K562 (cell line): ENCODE data around the gene UBE2I. TPM values are rescaled to one million over a fixed set of nuclear protein-coding genes. Genes with fewer than 3 reads are reported as not detected.

ENCODE experiments used
- ATAC-seq: fragments of 200-7000 bp; cut with Tn5 transposase; 3 replicates; pipeline ENCODE4 v1.9.1; 2020; ENCODE audit warnings: moderate library complexity
- BruUV-seq: library from RNA; stranded (reverse); fragments of 400-500 nt; replicated peaks from 2 replicates; lab custom pipeline; 2021; lab: Mats Ljungman, UMichigan
- CTCF ChIA-PET: fragments of 300-600 bp; formaldehyde crosslinking; extraction: SDS; loops from one replicate; lab custom pipeline; 2021; ENCODE audit warnings: low intra/inter-chr PET ratio; lab: Yijun Ruan, JAX
- POLR2A ChIA-PET: fragments of 300-600, 350-650 bp; sonication (Branson Sonifier 250); formaldehyde crosslinking; extraction: SDS; loops from one replicate; lab custom pipeline; 2021; ENCODE audit warnings: antibody characterized with exemption, inconsistent platforms; lab: Yijun Ruan, JAX
- DNase-seq, 4 experiments: peaks; one replicate each; pipeline versions ENCODE4 v3.0.0 to v3.0.0-alpha.2; 2011 to 2018; ENCODE audit warnings: low spot score in 3 of 4, mixed read lengths in 3 of 4; ENCODE audit errors: extremely low read depth in 1 of 4
- FAIRE-seq: peaks from 2 replicates; lab custom pipeline; 2011; peaks lifted over from hg19 to GRCh38; lab: Jason Lieb, UNC
- H2AFZ ChIP-seq: 2 replicates; pipeline ENCODE4 v1.6.0; 2011; ENCODE audit warnings: low read depth, low read length, control low read depth, inconsistent platforms
- H3K27ac ChIP-seq: fragments of 200-600 bp; 3 replicates; pipeline ENCODE4 v1.8.0; 2011; ENCODE audit warnings: low read depth, mild to moderate bottlenecking, control low read depth, inconsistent platforms, low read length, moderate library complexity, mixed read lengths; ENCODE audit errors: extremely low read depth
- H3K27me3 ChIP-seq, 2 experiments: fragments of 300-600 bp in 1 of 2; 2 replicates in 1 of 2; 3 replicates in 1 of 2; pipeline versions ENCODE4 v1.6.0 to v1.8.0; 2011; ENCODE audit warnings: inconsistent platforms in 2 of 2, low read length in 2 of 2, mild to moderate bottlenecking in 1 of 2, mixed read lengths in 1 of 2, moderate library complexity in 1 of 2; ENCODE audit not compliant: control insufficient read depth in 2 of 2, insufficient read depth in 2 of 2
- H3K36me3 ChIP-seq: fragments of 300-600 bp; 3 replicates; pipeline ENCODE4 v1.8.0; 2011; ENCODE audit warnings: mild to moderate bottlenecking, low read length, inconsistent platforms; ENCODE audit not compliant: control insufficient read depth, insufficient read depth
- H3K4me1 ChIP-seq, 2 experiments: fragments of 200-600 bp in 1 of 2; replicated peaks in 1 of 2; 2 replicates in 1 of 2; 3 replicates in 1 of 2; pipeline versions ENCODE4 v1.5.1 to v1.8.0; 2011; ENCODE audit warnings: inconsistent platforms in 2 of 2, low read length in 2 of 2, mild to moderate bottlenecking in 1 of 2, mixed read lengths in 1 of 2, moderate library complexity in 1 of 2; ENCODE audit not compliant: control insufficient read depth in 2 of 2, insufficient read depth in 2 of 2
- H3K4me2 ChIP-seq: 2 replicates; pipeline ENCODE4 v1.6.1; 2011; ENCODE audit warnings: low read length, control low read depth, inconsistent platforms, mixed read lengths; ENCODE audit not compliant: insufficient read depth
- H3K4me3 ChIP-seq: fragments of 200-600 bp; sonication (generic), shearing (Covaris generic); 2 replicates; pipeline ENCODE4 v1.5.1; 2016; ENCODE audit warnings: control low read depth, inconsistent platforms
- H3K79me2 ChIP-seq: fragments of 200-600 bp; 3 replicates; pipeline ENCODE4 v1.8.0; 2011; ENCODE audit warnings: low read length, inconsistent platforms; ENCODE audit not compliant: control insufficient read depth, insufficient read depth
- H3K9ac ChIP-seq, 2 experiments: 2 replicates each; pipeline versions ENCODE4 v1.6.0 to v1.6.1; 2011; ENCODE audit warnings: low read depth in 2 of 2, low read length in 2 of 2, control low read depth in 1 of 2, inconsistent platforms in 1 of 2, mild to moderate bottlenecking in 1 of 2, mixed read lengths in 1 of 2; ENCODE audit not compliant: insufficient read depth in 1 of 2
- H3K9me1 ChIP-seq: one replicate; pipeline ENCODE4 v1.6.0; 2011; ENCODE audit warnings: inconsistent platforms, mild to moderate bottlenecking, low read length, moderate library complexity; ENCODE audit not compliant: control insufficient read depth, insufficient read depth
- H3K9me3 ChIP-seq: replicated peaks from 2 replicates; pipeline ENCODE4 v1.5.1; 2011; ENCODE audit warnings: low read depth, low read length, inconsistent platforms; ENCODE audit not compliant: control insufficient read depth, insufficient read depth
- H4K20me1 ChIP-seq: replicated peaks from 2 replicates; pipeline ENCODE4 v1.6.1; 2011; ENCODE audit warnings: low read length, inconsistent platforms, mixed read lengths; ENCODE audit not compliant: control insufficient read depth, insufficient read depth
- ATF3 ChIP-seq, 2 experiments: fragments of 450-650 bp in 1 of 2; sonication (generic) in 1 of 2; formaldehyde crosslinking in 1 of 2; IDR thresholded peaks in 1 of 2; conservative IDR thresholded peaks in 1 of 2; 2 replicates each; pipeline versions ENCODE4 v1.6.1 to v1.8.1; 2016 to 2023; ENCODE audit warnings: mild to moderate bottlenecking in 2 of 2, moderate library complexity in 2 of 2, inconsistent platforms in 1 of 2, missing genetic modification reagents in 1 of 2
- COPS2 ChIP-seq: fragments of 450-650 bp; conservative IDR thresholded peaks from 2 replicates; pipeline ENCODE4 v1.6.1; 2016; ENCODE audit warnings: mild to moderate bottlenecking, moderate library complexity
- HDAC3 ChIP-seq: fragments of 450-650 bp; IDR thresholded peaks from 2 replicates; pipeline ENCODE4 v1.6.1; 2018; ENCODE audit warnings: borderline replicate concordance, mild to moderate bottlenecking, moderate library complexity; ENCODE audit not compliant: partially characterized antibody
- KLF13 ChIP-seq: fragments of 450-650 bp; IDR thresholded peaks from 2 replicates; pipeline ENCODE4 v1.6.1; 2016; ENCODE audit warnings: missing genetic modification characterization, low read depth, mild to moderate bottlenecking, missing compliant biosample characterization, moderate library complexity, borderline replicate concordance
- POLR2G ChIP-seq: fragments of 200-400 bp; formaldehyde crosslinking; IDR thresholded peaks from 2 replicates; pipeline ENCODE4 v1.6.1; 2017; ENCODE audit warnings: low read depth, mild to moderate bottlenecking, antibody characterized with exemption, low read length, moderate library complexity
- RBFOX2 ChIP-seq: fragments of 200-400 bp; formaldehyde crosslinking; IDR thresholded peaks from 2 replicates; pipeline ENCODE4 v1.6.1; 2017; ENCODE audit warnings: low read depth, mild to moderate bottlenecking, low read length, moderate library complexity
- WGBS: fragments of 100-300 bp; shearing (Covaris generic); methylation state at CpG from one replicate; pipeline ENCODE4 v1.1.6; 2016; ENCODE audit warnings: low coverage, mixed read lengths; ENCODE audit not compliant: insufficient coverage; ENCODE audit errors: missing lambda C conversion rate; 5-methylcytosine and 5-hydroxymethylcytosine counted together
- in situ Hi-C: fragments of 300-500 bp; cut with MboI; formaldehyde crosslinking; loops from 4 replicates; pipeline ENCODE4 v1.15.0; 2018; ENCODE audit warnings: inconsistent platforms, mixed read lengths
- intact Hi-C: fragments of 100-400 bp; cut with micrococcal nuclease; formaldehyde crosslinking; loops from 2 replicates; pipeline ENCODE4 v1.14.2; 2022
- polyA plus RNA-seq, 8 experiments: library from polyadenylated mRNA; depleted of rRNA in 4 of 8; stranded (reverse) in 5 of 8; unstranded in 3 of 8; fragments of >200 nt; fragmentation: Nextera tagmentation in 2 of 8; fragmentation: Illumina TruSeq in 1 of 8; extraction: Ambion mirVana in 2 of 8; extraction: Trizol in 1 of 8; gene quantifications; 2 replicates each; pipeline versions ENCODE4 v1.2.1 to v1.2.3, GENCODE V29; 2011 to 2014; ENCODE audit warnings: inconsistent platforms in 1 of 8, missing spikeins in 1 of 8
- total RNA-seq, 7 experiments: library from RNA; depleted of rRNA in 6 of 7; stranded (reverse); fragments of >200 nt in 6 of 7; fragmentation: Illumina TruSeq in 2 of 7; extraction: Trizol in 2 of 7; gene quantifications; 2 replicates each; pipeline versions ENCODE4 v1.2.1 to v1.2.3, GENCODE V29; 2011 to 2021; ENCODE audit warnings: low replicate concordance in 1 of 7

The UBE2I gene
- total and polyA plus RNA-seq, 9 of the 15 experiments (the other 6 are each of a cell fraction or from before 2014, with no cell fraction given): 36.6 to 254 (median 104) TPM

- in situ Hi-C loops: no loop called here
- peaks cover 99% of the 10 kb centered on the region for H3K36me3 ChIP-seq
- H2AFZ ChIP-seq: no peak overlapping the region
- H3K27me3 ChIP-seq: no peaks in the 10 kb centered on the region
- TF ChIP-seq HDAC3 (no peak), COPS2 (no peak), RBFOX2 (peak; percentile 41; the same call in 1 of the 2 replicates), POLR2G (peak; percentile 8; the same call in 1 of the 2 replicates), ATF3 (IDR thresholded peaks at IDR 0.05) (no peak), ATF3 (CRISPR knock-in tag; conservative IDR thresholded peaks at IDR 0.05) (no peak), KLF13 (no peak)
- TF ChIP-seq, all 486 proteins: peak for 2
- Histone ChIP-seq H3K9me1 (peaks cover 22% of the 10 kb centered on the region), H3K4me3 (no peak overlapping the region), H3K79me2 (peaks cover 58% of the 10 kb centered on the region), H3K9me3 (no peaks in the 10 kb centered on the region), H3K4me2 (no peak overlapping the region), H3K27ac (no peak overlapping the region), H3K9ac (peak overlapping the region in 1 of 2 experiments; percentile 58; a peak in 1 of 4 replicates), H4K20me1 (peaks cover 45% of the 10 kb centered on the region), H3K4me1 (peaks cover 12 to 44% of the 10 kb centered on the region in 2 experiments)
- ChIA-PET CTCF (no interaction called here), POLR2A (interaction anchor here (0.7 to 2.4 kb wide), 5 partner anchors 10 to 25 kb away, joined by 3 to 15 read pairs (median 7); no protein-coding TSS in a partner anchor)
- intact Hi-C loops: no loop called here
- DNase-seq: no peak
- 91% methylated on average over 26 of the region's 46 CpGs for WGBS
- no TSS peak for BruUV-seq
- no peak for ATAC-seq
- FAIRE-seq: no peak
Observed at GRCh38 chr16:1315081-1316032, 5.9 kb downstream of the UBE2I start.
